Stimulated activated CD4-positive, alpha-beta T cell treated with anti-CD3 and anti-CD28 coated beads, Interleukin-12 subunit alpha, Interleukin-12 subunit beta, amount 100 ng/mL, for 4 hours (primary cell): ENCODE measurements around the gene PRODH2.

ENCODE experiments used
- DNase-seq: peaks from one replicate; pipeline ENCODE4 v3.0.0-alpha.2; 2020

Gene PRODH2

GRCh38 chr19:35812220-35813042 is at the start of gene PRODH2:
TSS of gene PRODH2 (minus strand) at chr19:35812845. CDS start at chr19:35812805, 40 bp downstream.
- no peak for DNase-seq

DNA sequence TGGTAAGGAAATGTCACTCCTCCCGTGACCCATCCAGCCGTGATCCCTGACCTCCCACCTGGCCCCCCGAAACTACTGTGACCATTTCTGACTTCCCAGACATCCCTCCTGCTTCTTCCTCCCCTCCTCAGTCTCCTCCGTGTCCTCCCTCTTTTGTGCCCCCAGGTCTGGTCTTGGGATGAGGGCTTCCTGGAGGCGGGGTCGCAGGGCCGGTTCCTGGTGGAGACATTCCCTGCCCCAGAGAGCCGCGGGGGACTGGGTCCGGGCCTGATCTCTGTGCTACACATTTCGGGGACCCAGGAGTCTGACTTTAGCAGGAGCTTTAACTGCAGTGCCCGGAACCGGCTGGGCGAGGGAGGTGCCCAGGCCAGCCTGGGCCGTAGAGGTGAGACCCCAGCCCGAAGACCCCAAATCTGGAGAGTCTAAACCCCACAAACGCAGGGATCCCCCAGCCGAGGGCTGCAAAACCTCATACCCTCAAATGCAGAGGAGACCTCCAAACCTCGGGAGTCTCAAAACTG is 49.1 kb upstream of the PRODH2 start:
- DNase-seq = no peak

DNA sequence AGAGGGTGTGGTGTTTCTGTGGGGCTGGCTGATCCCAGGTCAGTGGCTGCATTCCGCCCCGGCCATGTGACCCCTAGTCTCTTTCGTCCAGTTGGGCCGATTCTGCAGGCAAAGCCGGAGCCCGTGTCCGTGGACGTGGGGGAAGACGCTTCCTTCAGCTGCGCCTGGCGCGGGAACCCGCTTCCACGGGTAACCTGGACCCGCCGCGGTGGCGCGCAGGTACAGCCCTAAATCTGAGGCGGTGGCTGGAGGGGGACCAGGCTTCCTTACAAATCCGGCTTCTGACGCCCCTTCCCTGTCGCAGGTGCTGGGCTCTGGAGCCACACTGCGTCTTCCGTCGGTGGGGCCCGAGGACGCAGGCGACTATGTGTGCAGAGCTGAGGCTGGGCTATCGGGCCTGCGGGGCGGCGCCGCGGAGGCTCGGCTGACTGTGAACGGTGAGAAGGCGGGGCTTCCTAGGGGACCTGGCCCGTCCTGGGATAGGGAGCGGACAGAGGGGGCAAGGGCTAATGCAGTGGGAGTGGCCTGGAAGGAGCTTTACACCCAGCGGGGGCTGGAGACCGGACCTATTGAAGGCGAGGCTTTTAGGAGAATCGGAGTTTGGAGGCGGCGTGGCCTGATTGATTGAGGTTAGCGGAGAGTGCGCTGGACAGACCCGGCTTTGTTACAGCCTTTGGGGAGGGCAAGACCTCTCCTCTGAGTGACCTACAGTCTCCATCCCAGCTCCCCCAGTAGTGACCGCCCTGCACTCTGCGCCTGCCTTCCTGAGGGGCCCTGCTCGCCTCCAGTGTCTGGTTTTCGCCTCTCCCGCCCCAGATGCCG is 48.4 kb upstream of the PRODH2 start:
- no peak for DNase-seq

DNA sequence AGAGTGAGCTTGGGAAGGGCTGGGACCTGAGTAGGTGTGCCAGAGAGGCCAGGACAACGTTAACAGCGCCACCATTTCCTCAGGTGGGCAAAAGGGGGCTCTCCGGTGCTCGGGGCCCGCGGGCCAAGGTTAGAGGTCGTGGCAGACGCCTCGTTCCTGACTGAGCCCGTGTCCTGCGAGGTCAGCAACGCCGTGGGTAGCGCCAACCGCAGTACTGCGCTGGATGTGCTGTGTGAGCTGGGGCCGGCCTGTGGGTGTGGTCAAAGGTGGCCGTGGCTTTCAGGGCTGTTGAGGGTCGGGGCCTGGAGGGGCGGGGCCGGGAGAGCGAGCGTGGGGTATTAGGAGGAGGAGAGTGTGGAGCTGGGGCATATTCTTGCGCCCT is 47.8 kb upstream of the PRODH2 start:
- DNase-seq = no peak

DNA sequence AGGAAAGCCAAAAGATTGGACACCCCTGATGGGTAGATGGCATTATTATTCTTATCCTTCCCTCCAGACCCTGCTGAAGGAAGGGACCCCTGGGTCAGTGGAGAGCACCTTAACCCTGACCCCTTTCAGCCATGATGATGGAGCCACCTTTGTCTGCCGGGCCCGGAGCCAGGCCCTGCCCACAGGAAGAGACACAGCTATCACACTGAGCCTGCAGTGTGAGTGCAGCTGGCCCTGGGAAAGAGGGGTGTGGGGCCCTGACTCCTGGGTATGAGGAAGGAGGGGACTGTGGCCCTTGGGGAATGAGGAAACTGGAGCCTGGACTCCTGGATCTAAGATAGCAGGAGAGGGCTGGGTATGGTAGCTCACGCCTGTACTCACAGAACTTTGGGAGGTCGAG is 46.8 kb upstream of the PRODH2 start:
- no peak for DNase-seq

- no peak for DNase-seq
Observed at GRCh38 chr19:35858311-35858710, 45.7 kb upstream of the PRODH2 start.

GRCh38 chr19:35856546-35857149 is 44.0 kb upstream of the PRODH2 start, which contains the start of gene KIRREL2:
TSS of gene KIRREL2 (plus strand) at chr19:35856911. CDS start at chr19:35857120, 209 bp downstream.
- peak; percentile 32 for DNase-seq

- no peak for DNase-seq
Observed at GRCh38 chr19:35853038-35853756, 40.6 kb upstream of the PRODH2 start.

GRCh38 chr19:35852029-35852780 is 39.6 kb upstream of the PRODH2 start, which contains the start of gene NPHS1:
TSS of gene NPHS1 (minus strand) at chr19:35852504. CDS start at chr19:35851837, 667 bp downstream.
- no peak for DNase-seq

DNA sequence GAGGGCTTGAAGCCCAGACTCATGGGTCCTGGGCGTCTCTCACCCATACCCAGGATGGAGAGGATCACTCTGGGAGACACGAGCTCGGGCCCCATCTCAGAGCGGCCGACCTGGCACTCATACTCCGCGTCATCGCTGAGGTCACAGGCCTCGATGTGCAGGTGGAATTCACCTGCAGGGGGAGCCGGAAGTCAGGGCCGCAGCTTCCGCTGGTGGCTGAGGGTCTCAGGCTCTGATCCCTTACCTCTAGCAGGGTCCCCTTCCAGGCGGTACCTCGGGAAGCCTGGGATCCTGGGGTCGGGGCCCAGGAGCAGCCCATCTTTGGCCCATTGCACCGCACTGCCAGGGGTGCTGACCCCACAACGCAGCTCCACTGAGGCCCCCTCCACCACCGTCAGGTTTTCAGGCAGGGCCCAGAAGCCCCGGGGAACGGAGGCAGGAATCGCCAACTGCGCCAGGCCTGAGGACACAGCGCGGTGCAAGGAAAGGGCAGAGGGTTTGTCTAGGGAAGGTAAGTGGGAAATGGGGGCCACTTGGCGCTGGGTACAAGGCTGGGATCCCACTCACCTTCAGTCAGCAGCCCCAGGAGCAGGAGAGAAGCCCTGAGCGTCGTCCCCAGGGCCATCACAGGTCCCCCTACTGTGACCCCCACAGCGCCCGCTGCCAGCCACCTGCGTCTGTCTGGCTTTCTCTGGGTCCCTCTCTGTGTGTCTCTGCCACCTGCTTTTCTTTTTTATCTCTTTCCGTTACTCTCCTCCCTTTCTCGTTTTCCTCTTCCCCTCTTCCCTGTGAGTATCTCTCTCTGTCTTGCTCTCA is 38.8 kb upstream of the PRODH2 start:
- DNase-seq = no peak

- DNase-seq = no peak
Observed at GRCh38 chr19:35848919-35849505, 36.4 kb upstream of the PRODH2 start.

DNA sequence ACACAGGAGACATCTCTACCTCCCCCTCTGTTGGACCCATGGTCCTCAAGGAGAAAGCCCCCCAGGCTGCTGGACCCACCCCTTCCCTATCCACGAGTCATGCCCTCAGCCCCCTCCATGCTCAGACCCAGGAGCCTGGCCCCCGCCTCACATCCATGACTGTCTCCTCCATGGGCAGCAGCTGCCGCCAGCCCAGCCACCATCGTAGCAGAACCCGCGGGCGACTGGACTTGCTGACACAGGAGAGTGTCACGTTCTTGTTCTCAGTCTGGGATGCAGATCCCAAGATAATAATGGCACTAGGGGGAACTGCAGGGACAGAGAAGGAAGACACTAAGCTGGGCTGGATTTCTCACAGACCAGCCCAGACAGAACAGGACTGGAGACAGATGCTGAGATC is 35.8 kb upstream of the PRODH2 start:
- no peak for DNase-seq

GRCh38 chr19:35847911-35848310 is 35.3 kb upstream of the PRODH2 start:
- no peak for DNase-seq

DNA sequence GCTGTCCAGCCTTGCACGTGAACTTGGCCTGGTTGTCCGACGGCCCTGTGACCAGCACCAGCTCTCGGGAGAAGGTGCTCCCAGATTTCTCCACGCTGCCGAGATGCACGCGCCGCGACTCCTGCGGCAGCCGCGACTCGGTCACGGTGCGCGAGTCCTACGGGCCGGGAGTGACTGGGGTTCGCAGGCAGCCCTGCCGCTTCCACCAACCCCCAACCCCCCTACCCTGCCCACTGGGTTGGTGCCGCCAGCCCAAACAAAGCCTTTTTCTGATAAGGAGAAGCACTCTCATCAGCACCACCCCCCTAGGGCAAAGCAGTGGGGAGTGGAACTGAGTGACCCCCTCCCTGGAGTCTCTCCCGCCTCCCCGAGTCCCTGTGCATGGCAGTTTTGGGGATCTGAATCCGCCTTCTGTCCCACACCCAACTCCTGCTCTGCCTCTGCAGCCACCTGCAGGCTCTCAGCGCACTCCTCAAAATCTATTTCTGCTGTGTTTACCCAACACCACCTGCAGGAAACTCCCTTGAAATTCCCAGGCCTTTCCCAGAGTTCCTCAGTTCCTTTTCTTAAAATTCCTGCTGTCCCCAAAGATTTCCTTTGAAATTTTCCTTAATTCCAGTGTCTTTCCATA is 33.5 kb upstream of the PRODH2 start:
- DNase-seq = no peak

GRCh38 chr19:35845215-35846037 is 32.8 kb upstream of the PRODH2 start:
- DNase-seq = no peak

DNA sequence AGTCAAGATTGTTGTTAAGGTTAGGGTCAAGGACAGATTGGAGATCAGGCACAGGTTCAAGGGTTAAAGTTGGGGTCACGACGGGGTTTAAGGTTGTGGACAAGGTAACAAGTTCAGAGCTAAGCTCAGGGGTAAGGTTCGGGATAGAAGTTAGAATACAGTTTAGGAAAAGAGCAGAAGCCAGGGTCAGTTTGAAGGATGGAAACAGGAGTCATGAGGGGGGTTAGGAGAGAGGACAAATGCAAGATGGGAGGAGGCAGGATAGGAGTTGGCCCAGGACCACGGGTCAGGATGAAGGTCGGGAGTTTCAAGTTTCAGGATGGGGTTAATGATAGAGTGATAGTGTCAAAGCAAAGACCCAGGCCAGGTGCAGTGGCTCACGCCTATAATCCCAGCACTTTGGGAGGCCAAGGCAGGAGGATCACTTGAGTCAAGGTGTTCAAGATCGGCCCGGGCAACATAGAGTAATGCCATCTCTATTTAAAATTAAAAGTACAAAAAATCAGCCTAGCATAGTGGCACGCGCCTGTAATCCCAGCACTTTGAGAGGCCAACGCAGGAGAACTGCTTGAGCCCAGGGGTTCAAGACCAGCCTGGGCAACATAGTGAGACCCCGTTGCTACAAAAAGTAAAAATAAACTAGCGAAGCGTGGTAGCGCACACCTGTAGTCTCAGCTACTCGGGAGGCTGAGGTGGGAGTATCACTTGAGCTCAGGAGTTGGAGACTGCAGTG is 32.0 kb upstream of the PRODH2 start:
- DNase-seq = no peak

- no peak for DNase-seq
Observed at GRCh38 chr19:35843676-35844481, 31.2 kb upstream of the PRODH2 start.
